Lower leg skin (tissue), 3 donors: ENCODE results near the gene SYNE2.

Experiments used
- CTCF ChIP-seq, 3 donors: fragments of 450-650 bp; IDR thresholded peaks; one replicate each; pipeline ENCODE4 v1.5.1; 2016; ENCODE audit warnings: antibody characterized with exemption in 3 of 3, mild to moderate bottlenecking in 3 of 3, moderate library complexity in 2 of 3
- POLR2A ChIP-seq, 2 donors: fragments of 450-650 bp; IDR thresholded peaks; one replicate each; pipeline ENCODE4 v1.6.1; 2016 to 2017; ENCODE audit warnings: antibody characterized with exemption in 2 of 2, mild to moderate bottlenecking in 1 of 2, moderate library complexity in 1 of 2

GRCh38 chr14:64272019-64272418, 419.2 kb downstream of the SYNE2 start:
- TF ChIP-seq POLR2A (IDR thresholded peaks at IDR 0.05) (no peak), CTCF (IDR thresholded peaks at IDR 0.05) (no peak)
